HepG2 (cell line): ENCODE data around the gene ADGRL3. TPM values are rescaled to one million over a fixed set of nuclear protein-coding genes. Genes with fewer than 3 reads are reported as not detected.

Experiments used
- ATAC-seq: fragments of 200-7000 bp; cut with Tn5 transposase; 3 replicates; pipeline ENCODE4 v1.9.1; 2020; ENCODE audit warnings: mild to moderate bottlenecking, moderate library complexity
- BruUV-seq: library from RNA; stranded (reverse); fragments of 400-500 nt; replicated peaks from 2 replicates; lab custom pipeline; 2021; lab: Mats Ljungman, UMichigan
- CTCF ChIA-PET: fragments of 300-600 bp; formaldehyde crosslinking; extraction: SDS; loops from one replicate; lab custom pipeline; 2021; ENCODE audit warnings: low total read pairs, inconsistent platforms, low intra/inter-chr PET ratio; lab: Yijun Ruan, JAX
- POLR2A ChIA-PET: fragments of 350-600 bp; sonication (Branson Sonifier 250); formaldehyde crosslinking; loops from one replicate; lab custom pipeline; 2020; ENCODE audit warnings: antibody characterized with exemption, inconsistent platforms; lab: Yijun Ruan, JAX
- DNase-seq: peaks from one replicate; pipeline ENCODE4 v3.0.0-alpha.2; 2015; ENCODE audit warnings: low spot score
- FAIRE-seq: peaks from 3 replicates; lab custom pipeline; 2011; peaks lifted over from hg19 to GRCh38; lab: Jason Lieb, UNC
- H2AFZ ChIP-seq: one replicate; pipeline ENCODE4 v1.6.1; 2011; ENCODE audit warnings: low read length, inconsistent platforms
- H3K27ac ChIP-seq: fragments of 300-600 bp; 3 replicates; pipeline ENCODE4 v1.8.0; 2011; ENCODE audit warnings: mixed run types, mild to moderate bottlenecking, mixed read lengths, low read length, inconsistent platforms; ENCODE audit not compliant: insufficient read depth; ENCODE audit errors: extremely low read length
- H3K27me3 ChIP-seq, 2 experiments: fragments of 200-600 bp in 1 of 2; 2 replicates in 1 of 2; 3 replicates in 1 of 2; pipeline versions ENCODE4 v1.6.0 to v1.8.0; 2011; ENCODE audit warnings: low read length in 2 of 2, mild to moderate bottlenecking in 2 of 2, moderate library complexity in 2 of 2, inconsistent platforms in 1 of 2; ENCODE audit not compliant: insufficient read depth in 2 of 2, control insufficient read depth in 1 of 2
- H3K36me3 ChIP-seq, 2 experiments: fragments of 200-600 bp in 1 of 2; replicated peaks in 1 of 2; 2 replicates in 1 of 2; 3 replicates in 1 of 2; pipeline versions ENCODE4 v1.5.1 to v1.8.0; 2011; ENCODE audit warnings: low read length in 2 of 2, inconsistent platforms in 1 of 2; ENCODE audit not compliant: insufficient read depth in 2 of 2, control insufficient read depth in 1 of 2
- H3K4me1 ChIP-seq: 2 replicates; pipeline ENCODE4 v1.5.1; 2012; ENCODE audit warnings: low read length, inconsistent platforms; ENCODE audit not compliant: insufficient read depth
- H3K4me2 ChIP-seq: 2 replicates; pipeline ENCODE4 v1.6.0; 2011; ENCODE audit warnings: low read depth, low read length, inconsistent platforms
- H3K4me3 ChIP-seq, 3 experiments: fragments of 200-600 bp in 1 of 3; sonication (generic), shearing (Covaris generic) in 1 of 3; replicated peaks in 1 of 3; 2 replicates each; pipeline ENCODE4 v1.5.1; 2011 to 2016; ENCODE audit warnings: low read length in 3 of 3, inconsistent platforms in 2 of 3, low read depth in 2 of 3, mild to moderate bottlenecking in 2 of 3, control low read depth in 1 of 3, mixed read lengths in 1 of 3; ENCODE audit not compliant: insufficient read depth in 1 of 3
- H3K79me2 ChIP-seq: one replicate; pipeline ENCODE4 v1.6.1; 2011; ENCODE audit warnings: low read length, inconsistent platforms; ENCODE audit not compliant: insufficient read depth
- H3K9ac ChIP-seq: 2 replicates; pipeline ENCODE4 v1.6.0; 2011; ENCODE audit warnings: mild to moderate bottlenecking, low read depth, low read length, inconsistent platforms; ENCODE audit not compliant: insufficient read depth
- H3K9me3 ChIP-seq: 2 replicates; pipeline ENCODE4 v1.5.1; 2012; ENCODE audit warnings: mild to moderate bottlenecking, low read length
- H4K20me1 ChIP-seq: 2 replicates; pipeline ENCODE4 v1.6.0; 2011; ENCODE audit warnings: inconsistent platforms, mild to moderate bottlenecking, low read length, moderate library complexity; ENCODE audit not compliant: insufficient read depth
- FOXA1 ChIP-seq, 2 experiments: fragments of 450-650 bp in 1 of 2; sonication (generic) in 1 of 2; formaldehyde crosslinking in 1 of 2; IDR thresholded peaks; 2 replicates each; pipeline versions ENCODE4 v1.4.0 to v1.6.1; 2016 to 2020; ENCODE audit warnings: missing genetic modification reagents in 1 of 2
- KAT7 ChIP-seq: IDR thresholded peaks from 2 replicates; pipeline ENCODE4 v1.6.1; 2018; ENCODE audit warnings: borderline replicate concordance, missing compliant biosample characterization
- MATR3 ChIP-seq: sonication (generic); formaldehyde crosslinking; IDR thresholded peaks from 2 replicates; pipeline ENCODE4 v1.4.0; 2020; ENCODE audit warnings: missing genetic modification reagents
- MZF1 ChIP-seq: sonication (generic); formaldehyde crosslinking; IDR thresholded peaks from 2 replicates; pipeline ENCODE4 v1.8.1; 2023; ENCODE audit warnings: mild to moderate bottlenecking, missing genetic modification reagents, borderline replicate concordance
- NFYB ChIP-seq: sonication (generic); formaldehyde crosslinking; IDR thresholded peaks from 2 replicates; pipeline ENCODE4 v1.4.0; 2020; ENCODE audit warnings: missing genetic modification reagents
- SP5 ChIP-seq: IDR thresholded peaks from 2 replicates; pipeline ENCODE4 v1.6.1; 2016; ENCODE audit warnings: low read depth, borderline replicate concordance
- YY1 ChIP-seq: IDR thresholded peaks from 2 replicates; pipeline ENCODE4 v1.6.1; 2011; ENCODE audit warnings: low read length, low read depth, moderate library complexity, mild to moderate bottlenecking; ENCODE audit not compliant: insufficient read depth, insufficient replicate concordance
- ZEB1 ChIP-seq: IDR thresholded peaks from 2 replicates; pipeline ENCODE4 v1.6.1; 2012; ENCODE audit warnings: mild to moderate bottlenecking, low read depth, inconsistent platforms; ENCODE audit not compliant: insufficient replicate concordance
- ZNF10 ChIP-seq: sonication (generic); formaldehyde crosslinking; IDR thresholded peaks from 2 replicates; pipeline ENCODE4 v1.4.0; 2020; ENCODE audit warnings: mild to moderate bottlenecking, low read depth, missing genetic modification reagents, borderline replicate concordance
- ZNF234 ChIP-seq: sonication (generic); formaldehyde crosslinking; conservative IDR thresholded peaks from 2 replicates; pipeline ENCODE4 v1.5.1; 2020; ENCODE audit warnings: mild to moderate bottlenecking, missing genetic modification reagents
- ZNF235 ChIP-seq: sonication (generic); formaldehyde crosslinking; IDR thresholded peaks from 2 replicates; pipeline ENCODE4 v1.8.1; 2023; ENCODE audit warnings: mild to moderate bottlenecking, missing genetic modification reagents, borderline replicate concordance
- WGBS: methylation state at CpG from one replicate; pipeline ENCODE4 v1.1.6; 2017; ENCODE audit warnings: low lambda C conversion rate; 5-methylcytosine and 5-hydroxymethylcytosine counted together
- in situ Hi-C: cut with HindIII; loops from 2 replicates; pipeline ENCODE4 v1.10.0; 2017; ENCODE audit warnings: low pct_unique_long_range_greater_than_20kb; ENCODE audit not compliant: extremely low pct_ligation_motif_present
- intact Hi-C: fragments of 100-400 bp; cut with micrococcal nuclease; formaldehyde crosslinking; loops from one replicate; pipeline ENCODE4 v1.10.0; 2022; ENCODE audit not compliant: unreplicated experiment
- polyA plus RNA-seq, 8 experiments: library from polyadenylated mRNA; depleted of rRNA in 3 of 8; stranded (reverse) in 7 of 8; unstranded in 1 of 8; fragments of >200 nt; fragmentation: Illumina TruSeq in 4 of 8; extraction: Trizol in 4 of 8; gene quantifications; 2 replicates each; pipeline versions ENCODE4 v1.2.1 to v1.2.3, GENCODE V29; 2011 to 2016; ENCODE audit warnings: low read depth in 4 of 8, missing spikeins in 1 of 8, mixed read lengths in 1 of 8; ENCODE audit not compliant: insufficient read depth in 1 of 8
- total RNA-seq, 5 experiments: library from RNA; depleted of rRNA; stranded (reverse); fragments of >200 nt; fragmentation: Illumina TruSeq; extraction: Trizol; gene quantifications; 2 replicates each; pipeline ENCODE4 v1.2.3, GENCODE V29; 2016; ENCODE audit warnings: low read depth in 1 of 5
- TF ChIP-seq, protein P1 (sequence below): sonication (generic); formaldehyde crosslinking; IDR thresholded peaks from 2 replicates; pipeline ENCODE4 v1.4.0; 2020; ENCODE audit warnings: low read depth, mild to moderate bottlenecking, missing genetic modification reagents

ADGRL3 gene
- total and polyA plus RNA-seq, 2 of the 13 experiments (the other 11 are each of a cell fraction or from before 2014, with no cell fraction given), result 0.04 to 0.05 TPM

DNA sequence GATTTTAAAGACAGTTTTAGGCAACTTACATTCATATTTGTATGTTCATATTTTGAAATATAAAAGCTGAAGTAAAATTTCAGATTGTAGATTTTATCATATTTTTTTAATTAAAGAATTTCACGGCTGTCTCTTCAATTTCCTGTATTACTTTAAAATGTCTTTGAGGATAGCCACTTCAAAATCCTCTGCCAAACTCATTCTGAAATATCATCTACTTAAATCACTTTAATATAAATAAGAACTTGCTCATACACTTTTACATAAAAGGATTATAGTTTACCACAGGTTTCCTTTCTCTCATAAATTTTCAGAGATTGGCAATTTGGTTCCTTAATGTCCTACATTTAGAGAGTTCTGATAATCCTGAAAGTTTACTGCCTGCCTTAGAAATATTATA lies 478.2 kb downstream of the ADGRL3 start:
- 42% methylated on average over 1 of the region's 1 CpG for whole genome bisulfite sequencing
- no peak overlapping the region for H2AFZ ChIP-seq
- H4K20me1 ChIP-seq, result no peaks in the 10 kb centered on the region
- H3K36me3 ChIP-seq, result no peaks in the 10 kb centered on the region
- H3K4me3 ChIP-seq, result no peak overlapping the region
- POLR2A ChIA-PET, result no interaction called here
- in situ Hi-C loops (no loop called here), intact Hi-C loops (no loop called here)
- FAIRE-seq (no peak), ATAC-seq (no peak), DNase-seq (no peak)
- CTCF ChIA-PET, result no interaction called here
- no peak overlapping the region for H3K27ac ChIP-seq
- no peak for TF ChIP-seq YY1
- no peak for TF ChIP-seq MATR3 (CRISPR knock-in tag)
- TF ChIP-seq NFYB (CRISPR knock-in tag), result no peak
- no peak for TF ChIP-seq SP5
- no peak for TF ChIP-seq KAT7 (CRISPR knock-in tag)
- TF ChIP-seq ZNF10, result no peak
- no peak for TF ChIP-seq ZNF235 (CRISPR knock-in tag)
- TF ChIP-seq, protein P1, sequence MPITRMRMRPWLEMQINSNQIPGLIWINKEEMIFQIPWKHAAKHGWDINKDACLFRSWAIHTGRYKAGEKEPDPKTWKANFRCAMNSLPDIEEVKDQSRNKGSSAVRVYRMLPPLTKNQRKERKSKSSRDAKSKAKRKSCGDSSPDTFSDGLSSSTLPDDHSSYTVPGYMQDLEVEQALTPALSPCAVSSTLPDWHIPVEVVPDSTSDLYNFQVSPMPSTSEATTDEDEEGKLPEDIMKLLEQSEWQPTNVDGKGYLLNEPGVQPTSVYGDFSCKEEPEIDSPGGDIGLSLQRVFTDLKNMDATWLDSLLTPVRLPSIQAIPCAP (CRISPR knock-in tag), result no peak
- TF ChIP-seq FOXA1 (IDR thresholded peaks at IDR 0.05), result no peak
- TF ChIP-seq FOXA1 (CRISPR knock-in tag; IDR thresholded peaks at IDR 0.05), result no peak
- no peak for TF ChIP-seq ZNF234
- no peak for TF ChIP-seq MZF1
- no peak for TF ChIP-seq ZEB1
- BruUV-seq, result no TSS peak
- no peak overlapping the region for H3K9ac ChIP-seq
- no peaks in the 10 kb centered on the region for H3K27me3 ChIP-seq
- no peak overlapping the region for H3K4me2 ChIP-seq
- no peaks in the 10 kb centered on the region for H3K79me2 ChIP-seq
- H3K4me1 ChIP-seq, result no peaks in the 10 kb centered on the region
- H3K9me3 ChIP-seq, result no peaks in the 10 kb centered on the region
